ENCODE results near the gene AANAT.

AANAT gene

GRCh38 chr17:76461765-76462555, 5.4 kb upstream of the AANAT start:
- Histone ChIP-seq H3K27me3 (ENCODE audit: control insufficient read depth, insufficient read depth, low read length) (no peaks in the 10 kb centered on the region), H3K9ac (ENCODE audit: low read length) (no peak overlapping the region), H3K4me1 (ENCODE audit: control insufficient read depth, insufficient read depth, low read length) (no peaks in the 10 kb centered on the region), H3K4me3 (ENCODE audit: low read length) (no peak overlapping the region), H3K36me3 (ENCODE audit: control insufficient read depth, insufficient read depth, low read length) (no peaks in the 10 kb centered on the region), H3K9me3 (ENCODE audit: control insufficient read depth, low read length) (no peaks in the 10 kb centered on the region)

DNA sequence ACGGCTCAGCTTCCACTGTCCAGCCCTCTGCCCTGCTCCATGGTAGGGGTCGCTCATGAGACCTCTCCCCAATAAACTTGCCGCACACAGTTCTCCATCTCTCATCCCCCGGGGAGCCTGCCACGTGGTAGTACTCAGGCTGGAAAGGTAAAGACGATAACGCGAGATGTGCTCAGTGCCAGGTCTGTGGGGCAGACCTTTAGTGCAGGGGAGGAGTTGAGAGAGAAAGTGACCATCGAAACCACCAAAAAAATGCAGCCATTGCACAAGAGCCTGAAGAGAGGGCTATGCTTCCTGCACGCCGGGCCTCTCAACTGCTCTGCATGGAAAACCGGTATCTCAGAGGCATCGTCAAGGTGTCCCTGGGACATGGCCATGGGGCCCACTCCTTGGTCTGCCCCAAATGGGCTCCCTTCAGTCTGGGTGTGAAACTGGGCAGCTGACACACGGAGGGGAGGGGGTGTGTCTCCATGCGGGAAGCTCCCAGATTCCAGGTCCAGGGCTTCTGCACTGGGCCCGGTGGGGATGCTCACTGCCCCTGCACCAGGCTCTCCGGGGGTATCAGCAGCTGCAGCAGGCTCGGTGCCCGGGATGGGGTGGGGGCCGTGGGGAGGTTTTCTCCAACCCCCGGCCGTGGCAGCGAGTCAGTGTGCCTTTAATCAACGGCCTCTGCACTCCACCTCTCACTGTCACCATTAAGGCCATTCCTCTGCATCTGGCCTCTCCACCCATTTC, 4.7 kb upstream of the AANAT start:
- no peaks in the 10 kb centered on the region for H3K9me3 ChIP-seq (ENCODE audit: control insufficient read depth, low read length)

GRCh38 chr17:76466775-76467130, 650 bp upstream of the AANAT start:
- Histone ChIP-seq H3K9me3 (ENCODE audit: control insufficient read depth, low read length) (no peaks in the 10 kb centered on the region), H3K4me1 (ENCODE audit: control insufficient read depth, insufficient read depth, low read length) (no peaks in the 10 kb centered on the region), H3K4me3 (ENCODE audit: low read length) (no peak overlapping the region), H3K9ac (ENCODE audit: low read length) (no peak overlapping the region), H3K27me3 (ENCODE audit: control insufficient read depth, insufficient read depth, low read length) (no peaks in the 10 kb centered on the region), H3K36me3 (ENCODE audit: control insufficient read depth, insufficient read depth, low read length) (no peaks in the 10 kb centered on the region)

More for the DNA sequence above, 4.7 kb upstream of the AANAT start:
- no peaks in the 10 kb centered on the region for H3K36me3 ChIP-seq (ENCODE audit: control insufficient read depth, insufficient read depth, low read length)
- no peak overlapping the region for H3K9ac ChIP-seq (ENCODE audit: low read length)
- no peaks in the 10 kb centered on the region for H3K27me3 ChIP-seq (ENCODE audit: control insufficient read depth, insufficient read depth, low read length)
- no peaks in the 10 kb centered on the region for H3K4me1 ChIP-seq (ENCODE audit: control insufficient read depth, insufficient read depth, low read length)
- H3K4me3 ChIP-seq (ENCODE audit: low read length) = no peak overlapping the region

DNA sequence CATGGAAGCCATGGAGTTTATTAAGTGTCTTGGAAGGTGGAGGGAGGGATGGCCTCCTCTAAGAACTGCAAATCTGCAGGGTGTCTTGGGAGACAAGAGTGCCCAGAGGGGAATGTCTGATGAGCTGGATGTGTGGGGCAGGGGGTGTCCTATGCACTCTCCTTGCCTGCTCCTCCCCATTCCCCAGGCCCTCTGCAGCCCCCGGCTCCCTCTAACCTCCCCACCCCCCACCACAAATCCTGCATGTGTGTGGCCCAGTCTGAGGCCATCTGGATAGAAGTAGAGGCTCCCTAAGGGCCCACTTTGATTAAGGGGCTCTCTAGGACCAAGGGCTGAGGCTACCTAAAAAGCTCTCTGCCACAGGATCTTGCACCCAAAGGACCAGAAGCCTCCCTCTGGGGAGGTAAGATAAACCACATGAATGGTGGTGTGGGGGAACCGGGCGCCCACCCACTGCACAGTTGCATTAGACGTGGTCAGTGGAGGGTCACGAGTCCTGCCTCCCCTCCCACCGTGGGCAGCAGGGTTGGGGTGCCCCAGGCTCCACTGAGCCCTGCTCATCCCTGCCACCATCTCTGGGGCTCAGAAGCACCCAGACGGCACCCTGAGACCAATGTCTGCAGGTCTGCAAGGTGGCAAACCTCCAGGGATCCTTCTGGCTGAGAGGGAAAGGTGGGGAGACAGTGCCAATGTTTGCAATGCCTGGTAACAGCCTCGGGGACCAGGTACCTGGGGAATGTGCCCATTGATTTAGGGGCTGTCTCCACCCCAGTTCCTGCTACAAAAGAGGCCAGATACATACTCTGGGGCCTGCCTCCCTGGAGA, 618 bp downstream of the AANAT start:
- no peaks in the 10 kb centered on the region for H3K4me1 ChIP-seq (ENCODE audit: control insufficient read depth, insufficient read depth, low read length)
- H3K9me3 ChIP-seq (ENCODE audit: control insufficient read depth, low read length) = no peaks in the 10 kb centered on the region
- H3K27me3 ChIP-seq (ENCODE audit: control insufficient read depth, insufficient read depth, low read length) = no peaks in the 10 kb centered on the region
- no peaks in the 10 kb centered on the region for H3K36me3 ChIP-seq (ENCODE audit: control insufficient read depth, insufficient read depth, low read length)
- H3K9ac ChIP-seq (ENCODE audit: low read length) = no peak overlapping the region
- H3K4me3 ChIP-seq (ENCODE audit: low read length) = no peak overlapping the region

DNA sequence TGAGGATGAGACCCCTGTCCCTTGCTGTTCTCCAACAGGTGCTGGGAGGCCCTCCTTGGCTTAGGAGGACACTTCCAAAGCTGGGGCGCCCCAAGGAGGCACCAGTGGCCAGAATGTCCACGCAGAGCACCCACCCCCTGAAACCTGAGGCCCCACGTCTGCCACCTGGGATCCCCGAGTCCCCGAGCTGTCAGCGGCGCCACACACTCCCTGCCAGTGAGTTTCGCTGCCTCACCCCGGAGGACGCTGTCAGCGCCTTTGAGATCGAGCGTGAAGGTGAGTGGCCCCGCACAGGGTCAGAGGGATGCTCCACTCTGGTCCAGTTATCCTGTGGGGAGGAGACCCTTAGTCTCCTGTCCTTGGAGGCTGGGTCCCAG, 1.2 kb downstream of the AANAT start:
- H3K27me3 ChIP-seq (ENCODE audit: control insufficient read depth, insufficient read depth, low read length) = no peaks in the 10 kb centered on the region
- H3K9me3 ChIP-seq (ENCODE audit: control insufficient read depth, low read length) = no peaks in the 10 kb centered on the region
- no peak overlapping the region for H3K4me3 ChIP-seq (ENCODE audit: low read length)
- no peaks in the 10 kb centered on the region for H3K36me3 ChIP-seq (ENCODE audit: control insufficient read depth, insufficient read depth, low read length)
- H3K4me1 ChIP-seq (ENCODE audit: control insufficient read depth, insufficient read depth, low read length) = no peaks in the 10 kb centered on the region
- H3K9ac ChIP-seq (ENCODE audit: low read length) = no peak overlapping the region

GRCh38 chr17:76469076-76469990, 1.9 kb downstream of the AANAT start:
- Histone ChIP-seq H3K9ac (ENCODE audit: low read length) (no peak overlapping the region), H3K9me3 (ENCODE audit: control insufficient read depth, low read length) (no peaks in the 10 kb centered on the region), H3K4me1 (ENCODE audit: control insufficient read depth, insufficient read depth, low read length) (no peaks in the 10 kb centered on the region), H3K36me3 (ENCODE audit: control insufficient read depth, insufficient read depth, low read length) (no peaks in the 10 kb centered on the region), H3K4me3 (ENCODE audit: low read length) (no peak overlapping the region), H3K27me3 (ENCODE audit: control insufficient read depth, insufficient read depth, low read length) (no peaks in the 10 kb centered on the region)

- no peaks in the 10 kb centered on the region for H3K27me3 ChIP-seq (ENCODE audit: control insufficient read depth, insufficient read depth, low read length)
- no peak overlapping the region for H3K9ac ChIP-seq (ENCODE audit: low read length)
- no peak overlapping the region for H3K4me3 ChIP-seq (ENCODE audit: low read length)
- no peaks in the 10 kb centered on the region for H3K4me1 ChIP-seq (ENCODE audit: control insufficient read depth, insufficient read depth, low read length)
- no peaks in the 10 kb centered on the region for H3K9me3 ChIP-seq (ENCODE audit: control insufficient read depth, low read length)
- H3K36me3 ChIP-seq (ENCODE audit: control insufficient read depth, insufficient read depth, low read length) = no peaks in the 10 kb centered on the region
Observed at GRCh38 chr17:76469991-76470739, 2.8 kb downstream of the AANAT start.

- H3K4me3 ChIP-seq (ENCODE audit: low read length) = no peak overlapping the region
- no peaks in the 10 kb centered on the region for H3K9me3 ChIP-seq (ENCODE audit: control insufficient read depth, low read length)
- no peaks in the 10 kb centered on the region for H3K27me3 ChIP-seq (ENCODE audit: control insufficient read depth, insufficient read depth, low read length)
- H3K36me3 ChIP-seq (ENCODE audit: control insufficient read depth, insufficient read depth, low read length) = no peaks in the 10 kb centered on the region
- H3K4me1 ChIP-seq (ENCODE audit: control insufficient read depth, insufficient read depth, low read length) = no peaks in the 10 kb centered on the region
- no peak overlapping the region for H3K9ac ChIP-seq (ENCODE audit: low read length)
Observed at GRCh38 chr17:76471498-76472257, 4.3 kb downstream of the AANAT start.

- Histone ChIP-seq H3K9me3 (ENCODE audit: control insufficient read depth, low read length) (no peaks in the 10 kb centered on the region), H3K27me3 (ENCODE audit: control insufficient read depth, insufficient read depth, low read length) (no peaks in the 10 kb centered on the region), H3K9ac (ENCODE audit: low read length) (no peak overlapping the region), H3K36me3 (ENCODE audit: control insufficient read depth, insufficient read depth, low read length) (no peaks in the 10 kb centered on the region), H3K4me3 (ENCODE audit: low read length) (no peak overlapping the region), H3K4me1 (ENCODE audit: control insufficient read depth, insufficient read depth, low read length) (no peaks in the 10 kb centered on the region)
Observed at GRCh38 chr17:76472258-76472645, 4.8 kb downstream of the AANAT start.

DNA sequence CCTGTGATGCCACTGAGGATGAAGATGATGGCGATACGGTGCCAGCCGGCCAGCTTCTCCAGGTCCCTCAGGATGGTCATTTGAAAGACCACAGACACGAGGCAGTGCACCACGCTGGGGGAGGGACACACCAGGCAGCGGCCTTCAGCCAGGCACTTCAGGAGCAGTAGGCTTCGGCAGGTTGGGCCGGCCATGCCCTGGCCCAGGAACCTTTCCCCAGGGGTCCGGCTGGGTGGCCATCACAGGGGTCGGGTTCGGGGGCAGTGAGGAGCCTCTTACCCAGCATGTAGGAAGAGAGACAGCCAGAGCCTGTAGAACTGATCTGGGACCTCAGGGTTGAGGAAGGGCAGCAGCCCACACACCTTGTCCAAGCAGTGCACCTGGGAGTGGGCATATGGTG, 5.3 kb downstream of the AANAT start:
- Histone ChIP-seq H3K36me3 (ENCODE audit: control insufficient read depth, insufficient read depth, low read length) (no peaks in the 10 kb centered on the region), H3K9me3 (ENCODE audit: control insufficient read depth, low read length) (no peaks in the 10 kb centered on the region), H3K9ac (ENCODE audit: low read length) (no peak overlapping the region), H3K4me3 (ENCODE audit: low read length) (no peak overlapping the region), H3K4me1 (ENCODE audit: control insufficient read depth, insufficient read depth, low read length) (no peaks in the 10 kb centered on the region), H3K27me3 (ENCODE audit: control insufficient read depth, insufficient read depth, low read length) (no peaks in the 10 kb centered on the region)
